Mesothelial cell of epicardium (in vitro differentiated cells): ENCODE results near the gene VGLL4. TPM values are rescaled to one million over a fixed set of nuclear protein-coding genes. Genes with fewer than 3 reads are reported as not detected.

Experiments used
- DNase-seq, 2 experiments: peaks; one replicate each; pipeline ENCODE4 v3.0.0; 2021; ENCODE audit warnings: low spot score in 2 of 2; ENCODE audit not compliant: unreplicated experiment in 2 of 2
- H3K27ac Mint-ChIP-seq: 2 replicates; pipeline ENCODE4 v1.8.0; 2021; ENCODE audit warnings: mixed read lengths
- H3K27me3 Mint-ChIP-seq: 2 replicates; pipeline ENCODE4 v1.8.0; 2021; ENCODE audit warnings: low read depth, mixed read lengths
- H3K36me3 Mint-ChIP-seq: 2 replicates; pipeline ENCODE4 v1.8.0; 2021; ENCODE audit warnings: mixed read lengths
- H3K4me1 Mint-ChIP-seq: 2 replicates; pipeline ENCODE4 v1.8.0; 2021; ENCODE audit warnings: mixed read lengths
- H3K4me3 Mint-ChIP-seq: 2 replicates; pipeline ENCODE4 v1.8.0; 2021; ENCODE audit warnings: mild to moderate bottlenecking, moderate library complexity, mixed read lengths
- H3K9me3 Mint-ChIP-seq: 2 replicates; pipeline ENCODE4 v1.8.0; 2021; ENCODE audit warnings: mixed read lengths
- CTCF ChIP-seq: fragments of 200-600 bp; sonication (generic); IDR thresholded peaks from one replicate; pipeline ENCODE4 v1.5.0; 2021; ENCODE audit warnings: antibody characterized with exemption; ENCODE audit not compliant: unreplicated experiment
- total RNA-seq: library from RNA; stranded (reverse); gene quantifications from 3 replicates; pipeline ENCODE4 v1.2.1, GENCODE V29; 2021

Gene VGLL4
- total RNA-seq, 1 donor from 2014 or later, result 140 TPM

GRCh38 chr3:11624704-11625375, 18.9 kb downstream of the VGLL4 start:
- Mint-ChIP-seq H3K4me3 (no peak overlapping the region), H3K27ac (peak overlapping the region; percentile 60), H3K4me1 (peaks cover 57% of the 10 kb centered on the region), H3K27me3 (no peaks in the 10 kb centered on the region), H3K36me3 (peaks cover 7% of the 10 kb centered on the region), H3K9me3 (no peaks in the 10 kb centered on the region)
- no peak for TF ChIP-seq CTCF
- no peak for DNase-seq

- Mint-ChIP-seq H3K27ac (peak overlapping the region; percentile 60), H3K27me3 (no peaks in the 10 kb centered on the region), H3K9me3 (no peaks in the 10 kb centered on the region), H3K4me3 (no peak overlapping the region), H3K36me3 (peaks cover 7% of the 10 kb centered on the region), H3K4me1 (peaks cover 60% of the 10 kb centered on the region)
- no peak for TF ChIP-seq CTCF
- DNase-seq, result no peak
Measured at GRCh38 chr3:11624161-11624560, 19.6 kb downstream of the VGLL4 start.

GRCh38 chr3:11622586-11623550, 20.8 kb downstream of the VGLL4 start:
- no peak for TF ChIP-seq CTCF
- Mint-ChIP-seq H3K9me3 (no peaks in the 10 kb centered on the region), H3K4me1 (peaks cover 69% of the 10 kb centered on the region), H3K36me3 (peaks cover 7% of the 10 kb centered on the region), H3K27ac (no peak overlapping the region), H3K4me3 (no peak overlapping the region), H3K27me3 (no peaks in the 10 kb centered on the region)
- no peak for DNase-seq

GRCh38 chr3:11621077-11621476, 22.6 kb downstream of the VGLL4 start:
- H3K4me1 Mint-ChIP-seq, result peaks cover 72% of the 10 kb centered on the region
- DNase-seq, result no peak
- TF ChIP-seq CTCF, result no peak
- no peaks in the 10 kb centered on the region for H3K36me3 Mint-ChIP-seq
- no peaks in the 10 kb centered on the region for H3K27me3 Mint-ChIP-seq
- H3K9me3 Mint-ChIP-seq, result no peaks in the 10 kb centered on the region
- H3K4me3 Mint-ChIP-seq, result no peak overlapping the region
- no peak overlapping the region for H3K27ac Mint-ChIP-seq

- Mint-ChIP-seq H3K4me1 (peaks cover 76% of the 10 kb centered on the region), H3K27me3 (no peaks in the 10 kb centered on the region), H3K4me3 (no peak overlapping the region), H3K27ac (peak overlapping the region; percentile 81), H3K9me3 (no peaks in the 10 kb centered on the region), H3K36me3 (no peaks in the 10 kb centered on the region)
- DNase-seq, result no peak
- TF ChIP-seq CTCF, result no peak
Measured at GRCh38 chr3:11619946-11620652, 23.6 kb downstream of the VGLL4 start.
